Adrenal gland (tissue), 5 donors: ENCODE results near the gene UNC5CL.

Experiments used
- POLR2A ChIP-seq, 2 donors: fragments of 450-650 bp; IDR thresholded peaks; one replicate each; pipeline ENCODE4 v1.6.1; 2017; ENCODE audit warnings: antibody characterized with exemption in 2 of 2, mild to moderate bottlenecking in 2 of 2, moderate library complexity in 1 of 2
- TF ChIP-seq, protein P1 (sequence below), 6 experiments: fragments of 450-650 bp in 4 of 6; fragments of 200-600 bp in 2 of 6; sonication (generic) in 1 of 6; IDR thresholded peaks; 1 replicate in 5 of 6; 2 replicates in 1 of 6; pipeline versions ENCODE4 v1.5.1 to v1.8.0; 2016 to 2021; ENCODE audit warnings: antibody characterized with exemption in 6 of 6, mild to moderate bottlenecking in 2 of 6, moderate library complexity in 1 of 6
- donor health status: DM: no; HTN: no; CAD: no.

DNA sequence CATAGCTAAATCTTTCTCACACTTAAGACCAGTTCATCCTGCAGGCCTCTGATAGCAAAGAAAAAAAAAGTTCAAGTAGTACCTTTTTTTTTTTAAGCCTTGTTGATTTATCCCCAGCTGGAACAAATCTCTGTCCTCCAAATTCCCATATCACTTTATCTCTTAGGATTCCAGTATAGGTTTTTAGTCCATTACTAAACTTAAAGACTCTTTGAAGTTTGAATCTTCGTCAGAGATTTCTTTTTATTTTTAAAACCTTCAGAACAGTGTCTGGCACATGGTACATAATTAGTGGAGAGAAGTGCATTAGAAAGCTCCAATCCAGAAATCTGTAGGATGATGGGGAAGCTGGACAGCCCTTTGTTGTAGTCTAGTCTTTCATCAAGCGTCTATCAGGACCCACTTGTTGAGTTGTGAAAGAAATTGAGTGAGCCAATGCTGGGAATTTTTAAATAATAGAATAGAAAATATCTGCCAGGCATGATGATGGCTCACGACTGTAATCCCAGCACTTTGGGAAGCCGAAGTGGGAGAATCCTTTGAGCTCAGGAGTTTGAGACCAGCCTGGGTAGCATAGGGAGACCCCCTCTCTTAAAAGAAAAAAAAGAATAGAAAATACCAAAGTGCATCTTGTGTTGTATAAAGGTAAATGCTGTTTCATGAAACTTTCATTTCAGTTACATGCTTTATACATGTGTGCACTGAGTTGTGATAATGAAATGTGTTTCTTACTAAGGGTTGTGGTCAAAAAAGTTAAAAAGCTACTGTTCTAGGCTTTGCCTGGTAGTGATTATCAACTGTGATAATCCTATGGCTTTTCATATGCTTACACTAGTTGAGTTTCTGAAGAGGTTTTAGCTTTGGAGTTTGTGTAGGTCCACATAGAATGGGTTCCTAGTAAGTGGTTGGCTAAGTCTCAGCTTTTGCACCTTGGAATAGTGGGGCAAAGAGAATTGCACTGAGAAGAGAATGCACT, 36.9 kb upstream of the UNC5CL start:
- TF ChIP-seq, protein P1, sequence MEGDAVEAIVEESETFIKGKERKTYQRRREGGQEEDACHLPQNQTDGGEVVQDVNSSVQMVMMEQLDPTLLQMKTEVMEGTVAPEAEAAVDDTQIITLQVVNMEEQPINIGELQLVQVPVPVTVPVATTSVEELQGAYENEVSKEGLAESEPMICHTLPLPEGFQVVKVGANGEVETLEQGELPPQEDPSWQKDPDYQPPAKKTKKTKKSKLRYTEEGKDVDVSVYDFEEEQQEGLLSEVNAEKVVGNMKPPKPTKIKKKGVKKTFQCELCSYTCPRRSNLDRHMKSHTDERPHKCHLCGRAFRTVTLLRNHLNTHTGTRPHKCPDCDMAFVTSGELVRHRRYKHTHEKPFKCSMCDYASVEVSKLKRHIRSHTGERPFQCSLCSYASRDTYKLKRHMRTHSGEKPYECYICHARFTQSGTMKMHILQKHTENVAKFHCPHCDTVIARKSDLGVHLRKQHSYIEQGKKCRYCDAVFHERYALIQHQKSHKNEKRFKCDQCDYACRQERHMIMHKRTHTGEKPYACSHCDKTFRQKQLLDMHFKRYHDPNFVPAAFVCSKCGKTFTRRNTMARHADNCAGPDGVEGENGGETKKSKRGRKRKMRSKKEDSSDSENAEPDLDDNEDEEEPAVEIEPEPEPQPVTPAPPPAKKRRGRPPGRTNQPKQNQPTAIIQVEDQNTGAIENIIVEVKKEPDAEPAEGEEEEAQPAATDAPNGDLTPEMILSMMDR (IDR thresholded peaks at IDR 0.05), result no peak
- no peak for TF ChIP-seq POLR2A (IDR thresholded peaks at IDR 0.05)
